Ureter (tissue), 1 donor: ENCODE results near the gene SMARCA5. TPM values are rescaled to one million over a fixed set of nuclear protein-coding genes. Genes with fewer than 3 reads are reported as not detected.
"Not testable (repeated sequence)": the region's sequence is repeated elsewhere in the genome, so short reads cannot be mapped to it uniquely, and the experiment has no call there.

Experiments used
- DNase-seq: peaks from one replicate; pipeline ENCODE4 v3.0.0-alpha.2; 2020; ENCODE audit warnings: low spot score
- total RNA-seq: library from RNA; stranded (reverse); gene quantifications from one replicate; pipeline ENCODE4 v1.2.4, GENCODE V29; 2023
- donor health status: DM: yes; HTN: yes; CAD: no.

The SMARCA5 gene
- total RNA-seq, result 44.4 TPM

- peak; percentile 97 for DNase-seq
Observed at GRCh38 chr4:143513314-143514168, at the start of gene SMARCA5. TSS of gene SMARCA5 (plus strand) at chr4:143513702. CDS start at chr4:143513925, 223 bp downstream.

- DNase-seq, result no peak
Observed at GRCh38 chr4:143473334-143474126, 40.0 kb upstream of the SMARCA5 start.

- DNase-seq, result no peak
Observed at GRCh38 chr4:143477487-143477886, 36.0 kb upstream of the SMARCA5 start.

GRCh38 chr4:143481361-143481760, 32.1 kb upstream of the SMARCA5 start:
- no peak for DNase-seq

- no peak for DNase-seq
Observed at GRCh38 chr4:143482840-143483239, 30.7 kb upstream of the SMARCA5 start.

GRCh38 chr4:143486314-143486713, 27.2 kb upstream of the SMARCA5 start:
- no peak for DNase-seq

GRCh38 chr4:143488687-143489086, 24.8 kb upstream of the SMARCA5 start:
- no peak for DNase-seq

GRCh38 chr4:143489106-143489505, 24.4 kb upstream of the SMARCA5 start:
- no peak for DNase-seq

GRCh38 chr4:143498021-143498420, 15.5 kb upstream of the SMARCA5 start:
- DNase-seq, result no peak

- no peak for DNase-seq
Observed at GRCh38 chr4:143502231-143502630, 11.3 kb upstream of the SMARCA5 start.

- no peak for DNase-seq
Observed at GRCh38 chr4:143506031-143506430, 7.5 kb upstream of the SMARCA5 start.

- DNase-seq, result no peak
Observed at GRCh38 chr4:143511906-143512305, 1.6 kb upstream of the SMARCA5 start.

- DNase-seq, result no peak
Observed at GRCh38 chr4:143512978-143513313, 556 bp upstream of the SMARCA5 start.

GRCh38 chr4:143514169-143514495, 630 bp downstream of the SMARCA5 start:
- DNase-seq, result no peak

- DNase-seq, result peak; percentile 61
Observed at GRCh38 chr4:143514497-143514896, 995 bp downstream of the SMARCA5 start.

- DNase-seq, result no peak
Observed at GRCh38 chr4:143514901-143515300, 1.4 kb downstream of the SMARCA5 start.

- no peak for DNase-seq
Observed at GRCh38 chr4:143515905-143516304, 2.4 kb downstream of the SMARCA5 start.

GRCh38 chr4:143517764-143518163, 4.3 kb downstream of the SMARCA5 start:
- no peak for DNase-seq

- no peak for DNase-seq
Observed at GRCh38 chr4:143524211-143524610, 10.7 kb downstream of the SMARCA5 start.

- DNase-seq, result not testable (repeated sequence)
Observed at GRCh38 chr4:143528046-143528445, 14.5 kb downstream of the SMARCA5 start.

GRCh38 chr4:143531380-143531779, 17.9 kb downstream of the SMARCA5 start:
- DNase-seq, result no peak

- no peak for DNase-seq
Observed at GRCh38 chr4:143531788-143532491, 18.4 kb downstream of the SMARCA5 start.
